Measurements from ENCODE around the gene PEAR1. TPM values are rescaled to one million over a fixed set of nuclear protein-coding genes. Genes with fewer than 3 reads are reported as not detected.

PEAR1 gene
- total and polyA plus RNA-seq, 2 of the 8 experiments (the other 6 are each of a cell fraction or from before 2014, with no cell fraction given): 0.63 to 0.71 TPM

GRCh38 chr1:156869455-156869854, 24.1 kb upstream of the PEAR1 start:
- Histone ChIP-seq H3K4me2 (ENCODE audit: insufficient read depth in 1 of 2, low read depth in 2 of 2, low read length in 2 of 2) (no peak overlapping the region), H2AFZ (ENCODE audit: low read length) (no peak overlapping the region), H2BK15ac (ENCODE audit: low read length) (no peak overlapping the region), H3K79me2 (ENCODE audit: control insufficient read depth in 1 of 2, insufficient read depth in 2 of 2, low read length in 2 of 2) (no peaks in the 10 kb centered on the region), H3K4ac (replicated peaks; ENCODE audit: insufficient read length, low read depth, low read length) (no peak overlapping the region), H3K23me2 (ENCODE audit: low read depth, low read length) (no peaks in the 10 kb centered on the region), H4K8ac (ENCODE audit: extremely low read depth, insufficient read depth, low read length) (no peak overlapping the region), H2AK5ac (ENCODE audit: low read depth, low read length) (no peak overlapping the region), H3K4me1 (replicated peaks in 1 of 4; ENCODE audit: control insufficient read depth in 3 of 4, insufficient read depth in 4 of 4, low read length in 3 of 4) (peaks cover 0 to 14% (median 8%) of the 10 kb centered on the region in 4 experiments; a peak in 5 of 7 replicates), H4K20me1 (replicated peaks in 1 of 2; ENCODE audit: control insufficient read depth in 1 of 2, insufficient read depth in 2 of 2, low read length in 2 of 2) (no peaks in the 10 kb centered on the region), H3K23ac (ENCODE audit: insufficient read length) (no peak overlapping the region), H4K5ac (ENCODE audit: insufficient read length, low read depth, low read length) (no peak overlapping the region), H2BK12ac (ENCODE audit: low read depth, low read length) (no peak overlapping the region), H3K79me1 (ENCODE audit: low read depth, low read length) (no peaks in the 10 kb centered on the region), H3K4me3 (ENCODE audit: extremely low read depth in 1 of 4, insufficient read depth in 2 of 4, low read depth in 3 of 4, low read length in 4 of 4) (no peak overlapping the region), H3K56ac (replicated peaks; ENCODE audit: insufficient read length, low read depth, low read length) (no peak overlapping the region), H3K9me3 (ENCODE audit: insufficient read depth in 2 of 2, low read depth in 1 of 2, low read length in 1 of 2) (no peaks in the 10 kb centered on the region), H3K9ac (replicated peaks in 1 of 4; ENCODE audit: extremely low read depth in 1 of 4, low read depth in 3 of 4, low read length in 3 of 4) (no peak overlapping the region), H3K27ac (ENCODE audit: low read depth, low read length) (no peak overlapping the region), H3K18ac (ENCODE audit: extremely low read depth, low read length) (no peak overlapping the region), H3K27me3 (replicated peaks in 1 of 4; ENCODE audit: control insufficient read depth in 3 of 4, extremely low read depth in 1 of 4, insufficient read depth in 3 of 4, low read length in 3 of 4) (peaks cover 0 to 12% (median 4%) of the 10 kb centered on the region in 4 experiments; a peak in 5 of 7 replicates), H4K91ac (replicated peaks; ENCODE audit: insufficient read length, low read length) (no peak overlapping the region), H2BK120ac (replicated peaks; ENCODE audit: low read depth, low read length) (no peak overlapping the region), H2BK20ac (ENCODE audit: low read length) (no peak overlapping the region), H2BK5ac (ENCODE audit: low read depth, low read length) (no peak overlapping the region), H3K36me3 (ENCODE audit: control insufficient read depth in 2 of 4, insufficient read depth in 4 of 4, low read length in 3 of 4) (no peaks in the 10 kb centered on the region), H3K14ac (ENCODE audit: insufficient read length) (no peak overlapping the region)
- 90% methylated on average over 9 of the region's 9 CpGs; no CpG with 5 or more reads in 1 of the 2 experiments for WGBS, 2 experiments (ENCODE audit: extremely low coverage in 1 of 2, insufficient coverage in 1 of 2, insufficient read length in 1 of 2, insufficient replicate concordance in 2 of 2, low coverage in 1 of 2, low lambda C conversion rate in 2 of 2, missing lambda C conversion rate in 1 of 2)
- DNase-seq (ENCODE audit: low read depth in 1 of 2, low spot score in 2 of 2) (no peak), FAIRE-seq (no peak)
- ChIA-PET CTCF (ENCODE audit: partially characterized antibody) (interaction anchor here (1.0 to 31.4 kb wide), 7 partner anchors 14 to 180 kb away, joined by 3 to 719 read pairs (median 5); partner anchors contain the start of genes INSRR, LRRC71, NTRK1 and PEAR1), POLR2A (ENCODE audit: partially characterized antibody) (interaction anchor here (1.2 to 1.9 kb wide), 2 partner anchors 17 to 128 kb away, joined by 4 to 6 read pairs; partner anchors contain the start of gene MRPL24)
- TF ChIP-seq FOSL1 (IDR thresholded peaks at IDR 0.05; ENCODE audit: insufficient read depth, low read depth, low read length): no peak
- no peak for TF ChIP-seq CHD1 (IDR thresholded peaks at IDR 0.05; ENCODE audit: low read depth, low read length)
- TF ChIP-seq CREB1 (IDR thresholded peaks at IDR 0.05): no peak
- no peak for TF ChIP-seq USF2 (IDR thresholded peaks at IDR 0.05; ENCODE audit: low read length)
- TF ChIP-seq SIX5 (IDR thresholded peaks at IDR 0.05; ENCODE audit: low read depth, low read length): no peak
